BLaER1 (cell line): ENCODE results near the gene EDNRA.
A peak's percentile ranks its signal among the peaks of the same experiment; 100 is the strongest.
"Not testable (repeated sequence)": the region's sequence is repeated elsewhere in the genome, so short reads cannot be mapped to it uniquely, and the experiment has no call there.

Experiments
- H3K27ac ChIP-seq: shearing (Covaris generic); formaldehyde crosslinking; 2 replicates; pipeline ENCODE4 v1.8.1; 2022
- H3K27me3 ChIP-seq: shearing (Covaris generic); formaldehyde crosslinking; 2 replicates; pipeline ENCODE4 v1.8.1; 2022
- H3K36me3 ChIP-seq: shearing (Covaris generic); formaldehyde crosslinking; 2 replicates; pipeline ENCODE4 v1.8.1; 2022
- H3K4me1 ChIP-seq: shearing (Covaris generic); formaldehyde crosslinking; 2 replicates; pipeline ENCODE4 v1.8.1; 2022
- H3K4me2 ChIP-seq: shearing (Covaris generic); formaldehyde crosslinking; 2 replicates; pipeline ENCODE4 v1.8.1; 2022
- H3K4me3 ChIP-seq: shearing (Covaris generic); formaldehyde crosslinking; 2 replicates; pipeline ENCODE4 v1.8.1; 2022
- H3K9ac ChIP-seq: shearing (Covaris generic); formaldehyde crosslinking; 2 replicates; pipeline ENCODE4 v1.8.1; 2022
- H3K9me3 ChIP-seq: shearing (Covaris generic); formaldehyde crosslinking; 2 replicates; pipeline ENCODE4 v1.8.1; 2022
- H4K20me1 ChIP-seq: shearing (Covaris generic); formaldehyde crosslinking; 2 replicates; pipeline ENCODE4 v1.8.1; 2022
- Cebpa-rat ChIP-seq: shearing (Covaris generic); IDR thresholded peaks from 2 replicates; pipeline ENCODE4 v1.8.1; 2022

Gene EDNRA

DNA sequence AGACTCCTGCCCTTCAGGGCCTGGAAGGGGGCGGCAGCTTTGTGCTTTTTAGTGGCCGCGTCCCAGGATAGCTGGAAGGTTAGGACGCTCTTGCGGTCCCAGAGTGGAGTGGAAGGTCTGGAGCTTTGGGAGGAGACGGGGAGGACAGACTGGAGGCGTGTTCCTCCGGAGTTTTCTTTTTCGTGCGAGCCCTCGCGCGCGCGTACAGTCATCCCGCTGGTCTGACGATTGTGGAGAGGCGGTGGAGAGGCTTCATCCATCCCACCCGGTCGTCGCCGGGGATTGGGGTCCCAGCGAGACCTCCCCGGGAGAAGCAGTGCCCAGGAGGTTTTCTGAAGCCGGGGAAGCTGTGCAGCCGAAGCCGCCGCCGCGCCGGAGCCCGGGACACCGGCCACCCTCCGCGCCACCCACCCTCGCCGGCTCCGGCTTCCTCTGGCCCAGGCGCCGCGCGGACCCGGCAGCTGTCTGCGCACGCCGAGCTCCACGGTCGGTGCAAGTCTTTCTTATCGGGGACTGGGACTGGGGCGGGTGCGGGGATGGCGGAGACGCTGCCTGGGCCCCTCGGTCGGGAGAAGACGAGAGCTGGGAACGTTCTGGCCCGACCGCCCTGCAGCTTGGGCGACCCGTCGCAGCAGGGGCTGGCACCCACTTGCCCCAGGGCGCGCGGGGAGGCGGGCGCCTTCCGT is at the start of gene EDNRA:
Gene EDNRA (plus strand): TSS at position 207 of the 686 bp plus-strand sequence. CDS start 4,585 bp downstream, outside the sequence.
- Histone ChIP-seq H3K36me3 (no peaks in the 10 kb centered on the region), H3K4me3 (no peak within 1 kb of the TSS), H3K4me1 (peaks cover 13% of the 10 kb centered on the region), H3K9ac (no peak within 1 kb of the TSS), H3K4me2 (peak within 1 kb of the TSS; percentile 10; the same call in 1 of the 2 replicates), H3K27me3 (no peaks in the 10 kb centered on the region), H4K20me1 (no peaks in the 10 kb centered on the region), H3K27ac (no peak within 1 kb of the TSS), H3K9me3 (peaks cover 24% of the 10 kb centered on the region)
- no peak for TF ChIP-seq Cebpa-rat

DNA sequence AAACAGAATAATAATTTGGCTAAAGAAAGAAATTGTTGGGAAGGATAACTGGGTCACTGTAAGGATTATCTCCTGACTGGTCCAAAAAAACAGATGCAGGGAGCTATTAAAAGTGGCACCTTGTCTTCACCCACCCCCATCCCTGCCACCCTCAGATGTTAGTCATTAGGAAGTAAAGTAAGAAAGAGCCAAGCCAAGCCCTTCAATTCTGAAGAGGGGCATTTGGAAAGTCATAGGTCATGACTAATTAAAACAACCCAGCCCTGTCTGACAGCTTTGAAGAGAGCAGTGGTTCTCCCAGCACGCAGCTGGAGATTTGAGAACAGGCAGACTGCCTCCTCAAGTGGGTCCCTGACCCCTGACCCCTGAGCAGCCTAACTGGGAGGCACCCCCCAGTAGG is 46.5 kb upstream of the EDNRA start:
- not testable (repeated sequence) for H3K4me2 ChIP-seq, H3K36me3 ChIP-seq, H3K4me1 ChIP-seq, H3K27me3 ChIP-seq, H3K9ac ChIP-seq, H3K4me3 ChIP-seq, H3K9me3 ChIP-seq, H3K27ac ChIP-seq, H4K20me1 ChIP-seq

DNA sequence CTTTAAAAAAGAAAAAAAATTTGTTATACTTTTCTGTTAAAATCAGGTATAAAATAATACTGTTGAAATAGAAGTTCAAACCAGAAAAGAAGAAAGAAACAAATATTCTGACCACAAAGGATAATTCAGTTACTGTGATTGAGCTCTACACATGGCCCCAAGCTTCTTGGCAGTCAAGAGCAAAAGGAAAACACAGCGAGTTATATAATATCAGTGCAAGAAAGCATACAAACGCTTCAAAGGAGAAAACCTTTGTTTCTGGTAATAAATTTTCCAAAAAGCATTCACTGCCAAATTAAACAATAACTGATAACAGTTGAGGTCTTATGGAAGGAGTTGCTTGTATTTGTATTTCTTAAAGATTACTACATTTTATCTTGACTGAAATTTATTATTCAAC is 40.5 kb upstream of the EDNRA start:
- Histone ChIP-seq H3K27ac (no peak overlapping the region), H4K20me1 (no peaks in the 10 kb centered on the region), H3K27me3 (no peaks in the 10 kb centered on the region), H3K36me3 (no peaks in the 10 kb centered on the region), H3K9ac (no peak overlapping the region), H3K4me1 (no peaks in the 10 kb centered on the region), H3K9me3 (no peaks in the 10 kb centered on the region), H3K4me2 (no peak overlapping the region), H3K4me3 (no peak overlapping the region)
- TF ChIP-seq Cebpa-rat = no peak

DNA sequence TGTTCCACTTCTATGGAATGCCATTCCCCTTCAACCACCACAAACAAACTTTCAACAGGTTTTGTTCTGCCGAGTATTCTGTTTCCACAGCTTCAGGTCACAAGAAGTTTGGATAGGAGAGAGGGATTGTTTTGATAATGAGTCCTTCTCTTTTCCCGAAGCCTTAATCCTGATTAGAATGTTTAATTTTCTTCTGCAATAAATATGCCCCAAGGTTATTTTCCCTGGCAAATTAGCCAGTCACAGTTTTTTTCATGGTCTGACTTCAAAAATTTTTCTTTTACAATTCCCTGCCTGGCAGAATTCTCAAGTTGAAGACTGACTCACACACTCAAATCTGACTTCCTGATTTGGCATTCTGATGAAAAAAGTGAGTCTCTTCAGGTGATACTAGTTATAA is 33.1 kb upstream of the EDNRA start:
- H3K9ac ChIP-seq = no peak overlapping the region
- no peak for TF ChIP-seq Cebpa-rat
- no peaks in the 10 kb centered on the region for H3K9me3 ChIP-seq
- H3K36me3 ChIP-seq = no peaks in the 10 kb centered on the region
- H4K20me1 ChIP-seq = no peaks in the 10 kb centered on the region
- H3K27ac ChIP-seq = no peak overlapping the region
- H3K4me3 ChIP-seq = no peak overlapping the region
- H3K27me3 ChIP-seq = no peaks in the 10 kb centered on the region
- no peaks in the 10 kb centered on the region for H3K4me1 ChIP-seq
- H3K4me2 ChIP-seq = no peak overlapping the region

DNA sequence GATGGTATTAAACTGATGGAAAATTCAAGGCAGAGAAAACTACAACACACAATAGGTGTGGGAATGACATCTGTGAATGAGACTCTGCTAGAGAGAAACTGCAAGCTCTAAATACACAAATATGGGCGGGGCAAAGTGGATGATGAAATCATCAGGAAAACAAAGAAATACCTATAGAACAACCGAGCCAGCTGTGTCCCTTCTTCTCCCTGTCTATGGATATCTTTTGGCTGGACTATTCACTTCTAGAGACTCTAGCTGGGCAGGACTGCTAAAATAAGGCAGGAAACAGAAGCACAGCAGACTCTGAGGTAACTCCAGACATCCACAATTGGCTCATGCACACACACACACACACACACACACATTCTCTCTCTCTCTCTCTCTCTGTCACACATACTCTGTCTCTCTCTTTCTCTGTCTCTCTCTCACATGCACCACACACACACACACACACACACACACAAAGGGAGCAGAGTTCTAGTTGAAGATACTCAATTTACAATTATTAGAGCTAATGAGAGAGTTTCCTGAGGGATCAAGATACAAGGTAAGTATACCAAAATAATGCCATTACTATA is 27.2 kb upstream of the EDNRA start:
- Histone ChIP-seq H3K27me3 (no peaks in the 10 kb centered on the region), H3K27ac (no peak overlapping the region), H3K9me3 (no peaks in the 10 kb centered on the region), H4K20me1 (no peaks in the 10 kb centered on the region), H3K4me1 (peaks cover 2% of the 10 kb centered on the region; the same call in 1 of the 2 replicates), H3K9ac (no peak overlapping the region), H3K36me3 (no peaks in the 10 kb centered on the region), H3K4me3 (no peak overlapping the region), H3K4me2 (no peak overlapping the region)
- TF ChIP-seq Cebpa-rat = no peak

DNA sequence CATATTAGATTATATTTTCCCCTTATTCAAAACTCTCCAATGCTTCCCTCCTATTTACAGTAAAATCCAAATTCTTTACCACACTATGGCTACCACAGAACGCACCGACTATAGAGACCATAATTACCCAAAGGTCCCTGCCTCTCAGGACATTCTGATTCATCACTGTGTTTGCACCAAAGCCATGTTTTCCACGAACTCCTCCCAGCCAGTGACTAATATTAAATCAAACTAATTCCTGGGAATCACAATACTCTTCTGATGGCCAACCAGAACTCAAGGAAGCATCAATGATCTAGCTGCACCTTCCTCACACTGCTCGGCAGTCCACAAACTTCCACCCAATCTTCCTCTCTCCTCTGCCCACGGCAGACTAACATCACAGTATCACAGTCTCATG is 24.2 kb upstream of the EDNRA start:
- no peak overlapping the region for H3K27ac ChIP-seq
- no peaks in the 10 kb centered on the region for H4K20me1 ChIP-seq
- H3K27me3 ChIP-seq = no peaks in the 10 kb centered on the region
- TF ChIP-seq Cebpa-rat = no peak
- peaks cover 8% of the 10 kb centered on the region; the same call in 1 of the 2 replicates for H3K4me1 ChIP-seq
- H3K9ac ChIP-seq = no peak overlapping the region
- H3K4me2 ChIP-seq = no peak overlapping the region
- H3K36me3 ChIP-seq = no peaks in the 10 kb centered on the region
- H3K4me3 ChIP-seq = no peak overlapping the region
- H3K9me3 ChIP-seq = no peaks in the 10 kb centered on the region

DNA sequence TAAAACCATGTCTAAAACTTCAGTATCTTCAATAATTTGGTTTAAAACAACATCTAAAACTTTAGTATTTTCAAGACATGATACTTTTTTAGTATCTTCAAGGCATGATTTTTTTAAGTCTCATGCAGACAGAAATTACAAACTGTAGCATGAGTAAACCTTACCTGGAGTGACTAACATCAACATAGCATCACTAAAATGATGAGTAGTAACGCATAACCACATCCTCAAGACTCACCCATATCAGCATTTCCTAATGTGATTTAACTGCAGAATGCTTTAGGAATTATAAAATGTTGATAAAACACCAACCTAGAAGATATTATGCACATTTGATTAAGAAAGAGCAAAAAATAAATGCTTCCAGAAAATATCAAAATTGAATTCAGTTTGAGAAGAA is 19.7 kb upstream of the EDNRA start:
- no peaks in the 10 kb centered on the region for H3K36me3 ChIP-seq
- no peak overlapping the region for H3K9ac ChIP-seq
- no peaks in the 10 kb centered on the region for H4K20me1 ChIP-seq
- H3K27me3 ChIP-seq = no peaks in the 10 kb centered on the region
- no peak overlapping the region for H3K27ac ChIP-seq
- no peak overlapping the region for H3K4me3 ChIP-seq
- peaks cover 7% of the 10 kb centered on the region for H3K9me3 ChIP-seq
- no peak overlapping the region for H3K4me2 ChIP-seq
- TF ChIP-seq Cebpa-rat = no peak
- peaks cover 8% of the 10 kb centered on the region; the same call in 1 of the 2 replicates for H3K4me1 ChIP-seq

DNA sequence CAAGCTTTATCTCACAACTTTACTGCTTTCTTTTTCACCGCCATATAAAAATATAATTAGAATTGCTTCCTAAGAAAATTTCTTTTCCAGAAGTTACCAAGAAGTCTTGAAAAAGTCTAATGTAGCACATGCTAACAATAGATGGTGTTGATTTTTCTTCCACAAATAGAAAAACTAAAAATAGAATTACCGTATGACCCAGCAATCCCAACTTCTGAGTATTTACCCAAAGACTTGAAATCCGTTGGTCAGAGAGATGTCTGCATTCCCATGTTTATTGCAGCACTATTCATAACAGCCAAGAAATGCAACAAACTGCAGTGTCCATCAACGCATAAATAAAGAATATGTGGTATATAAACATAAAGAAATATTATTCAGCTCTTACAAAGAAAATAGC is 17.8 kb upstream of the EDNRA start:
- Histone ChIP-seq H3K4me3 (no peak overlapping the region), H3K27ac (no peak overlapping the region), H4K20me1 (no peaks in the 10 kb centered on the region), H3K36me3 (no peaks in the 10 kb centered on the region), H3K4me1 (peaks cover 8% of the 10 kb centered on the region; the same call in 1 of the 2 replicates), H3K27me3 (no peaks in the 10 kb centered on the region), H3K9me3 (peaks cover 7% of the 10 kb centered on the region), H3K9ac (no peak overlapping the region), H3K4me2 (no peak overlapping the region)
- TF ChIP-seq Cebpa-rat = no peak

DNA sequence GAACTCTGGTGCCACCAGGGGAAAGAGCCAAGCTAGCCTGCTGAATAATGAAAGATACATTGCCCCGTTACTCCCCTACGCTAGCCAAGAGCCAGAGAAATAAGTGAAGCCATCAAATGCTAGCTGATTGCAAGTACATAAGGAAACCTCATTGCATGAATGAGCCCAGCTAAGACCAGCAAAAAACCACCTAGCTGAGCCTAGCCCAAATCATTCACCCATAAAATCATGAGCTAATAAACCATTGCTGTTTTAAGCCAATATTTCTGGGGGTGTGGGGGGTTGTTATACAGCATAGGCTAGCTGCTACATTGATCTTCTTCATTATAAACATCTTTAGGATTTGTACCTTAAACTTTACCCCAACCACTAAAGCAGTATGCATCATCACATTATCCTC is 15.4 kb upstream of the EDNRA start:
- no peak for TF ChIP-seq Cebpa-rat
- H3K9me3 ChIP-seq = peaks cover 10% of the 10 kb centered on the region
- H3K27ac ChIP-seq = no peak overlapping the region
- no peaks in the 10 kb centered on the region for H3K4me1 ChIP-seq
- no peak overlapping the region for H3K4me3 ChIP-seq
- no peak overlapping the region for H3K4me2 ChIP-seq
- H3K27me3 ChIP-seq = no peaks in the 10 kb centered on the region
- no peaks in the 10 kb centered on the region for H3K36me3 ChIP-seq
- H4K20me1 ChIP-seq = no peaks in the 10 kb centered on the region
- H3K9ac ChIP-seq = no peak overlapping the region

DNA sequence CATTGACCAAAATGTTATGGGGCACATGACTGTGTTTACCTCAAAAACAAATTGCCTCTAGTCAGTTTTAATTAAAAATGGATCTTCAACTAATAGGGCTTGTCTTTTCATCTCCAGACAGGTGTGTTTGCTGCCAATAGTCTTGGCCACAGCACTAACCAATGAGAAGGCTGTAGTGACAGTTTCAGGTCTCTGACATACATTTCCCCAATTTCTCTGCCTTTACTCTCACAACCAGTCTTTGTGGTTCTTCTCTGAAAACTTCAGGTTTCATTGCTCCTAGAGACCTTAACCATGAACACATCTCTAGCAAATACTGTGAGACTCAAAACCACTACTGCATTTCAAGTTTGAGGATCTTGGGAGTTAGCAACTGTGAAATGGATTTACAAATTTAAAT is 3.5 kb upstream of the EDNRA start:
- Histone ChIP-seq H3K4me1 (peaks cover 13% of the 10 kb centered on the region), H4K20me1 (no peaks in the 10 kb centered on the region), H3K9me3 (peaks cover 24% of the 10 kb centered on the region), H3K36me3 (no peaks in the 10 kb centered on the region), H3K27me3 (no peaks in the 10 kb centered on the region), H3K4me2 (no peak overlapping the region), H3K9ac (no peak overlapping the region), H3K27ac (no peak overlapping the region), H3K4me3 (no peak overlapping the region)
- no peak for TF ChIP-seq Cebpa-rat
